ENCODE data around the gene LSAMP. TPM values are rescaled to one million over a fixed set of nuclear protein-coding genes. Genes with fewer than 3 reads are reported as not detected.

The LSAMP gene
- total RNA-seq, 1 experiment from 2014 or later = 0.90 TPM

GRCh38 chr3:115986555-115987207 is 458.6 kb downstream of the LSAMP start:
- Mint-ChIP-seq H3K27ac (no peak overlapping the region), H3K9me3 (no peaks in the 10 kb centered on the region), H3K4me3 (no peak overlapping the region), H3K4me1 (peaks cover 39 to 49% of the 10 kb centered on the region in 2 experiments), H3K36me3 (ENCODE audit: insufficient read depth in 1 of 3, low read depth in 3 of 3) (no peaks in the 10 kb centered on the region), H3K27me3 (ENCODE audit: low read depth) (peaks cover 4% of the 10 kb centered on the region; the same call in 1 of the 2 replicates)
- no peak overlapping the region for H3K27ac ChIP-seq (ENCODE audit: insufficient read length, low read depth, low read length)
- H3K4me1 ChIP-seq (ENCODE audit: insufficient read depth, low read length) = 0 out of 2 replicates have a peak, but pooled peaks cover 2% of the 10 kb centered on the region
- H3K56ac ChIP-seq (ENCODE audit: insufficient read length, low read depth, low read length) = no peak overlapping the region
- H3K4ac ChIP-seq (ENCODE audit: low read depth, low read length) = no peak overlapping the region
- H2AFZ ChIP-seq (ENCODE audit: low read length) = no peak overlapping the region
- H2AK5ac ChIP-seq (ENCODE audit: insufficient read length, low read length) = no peak overlapping the region
- no peaks in the 10 kb centered on the region for H3K27me3 ChIP-seq (ENCODE audit: insufficient read depth, low read length)
- no peak overlapping the region for H3T11ph ChIP-seq (ENCODE audit: low read length)
- H2BK120ac ChIP-seq (ENCODE audit: low read depth, low read length, poor library complexity, severe bottlenecking) = no peak overlapping the region
- H3K4me2 ChIP-seq (ENCODE audit: insufficient read depth, insufficient read length, low read length) = no peak overlapping the region
- peak; percentile 72 for TF ChIP-seq CTCF (conservative IDR thresholded peaks at IDR 0.05)
- no peak overlapping the region for H4K5ac ChIP-seq (ENCODE audit: insufficient read length, low read depth, low read length)
- no peak overlapping the region for H3K14ac ChIP-seq (ENCODE audit: insufficient read depth, low read length)
- H4K20me1 ChIP-seq (ENCODE audit: control insufficient read depth, insufficient read depth, insufficient read length) = no peaks in the 10 kb centered on the region
- H2BK12ac ChIP-seq (ENCODE audit: insufficient read length, low read depth, low read length) = no peak overlapping the region
- H3K23me2 ChIP-seq (ENCODE audit: insufficient read length, low read depth, low read length, poor library complexity, severe bottlenecking) = no peaks in the 10 kb centered on the region
- H3K9ac ChIP-seq (ENCODE audit: extremely low read depth, insufficient read length, low read length) = no peak overlapping the region
- peak; percentile 58 for DNase-seq
- H3K9me3 ChIP-seq (ENCODE audit: control insufficient read depth, low read depth, low read length) = no peaks in the 10 kb centered on the region
- no peak overlapping the region for H4K8ac ChIP-seq (replicated peaks; ENCODE audit: insufficient read length, low read depth, low read length)
- H3K79me1 ChIP-seq (ENCODE audit: insufficient read depth, low read depth, low read length, poor library complexity, severe bottlenecking) = no peaks in the 10 kb centered on the region
- WGBS (ENCODE audit: extremely low coverage, insufficient read length, low lambda C conversion rate) = no CpG with 5 or more reads among the region's 2 CpGs
- no peak overlapping the region for H4K91ac ChIP-seq (ENCODE audit: insufficient read length, low read depth, low read length)
- no peak overlapping the region for H2BK5ac ChIP-seq (ENCODE audit: insufficient read length, low read length)
- no peak overlapping the region for H3K18ac ChIP-seq (ENCODE audit: insufficient read length, low read depth, low read length)
- no peak overlapping the region for H2BK15ac ChIP-seq (ENCODE audit: low read depth, low read length)
- H3K79me2 ChIP-seq (ENCODE audit: insufficient read depth, low read length) = no peaks in the 10 kb centered on the region
- no peak overlapping the region for H3K23ac ChIP-seq (ENCODE audit: insufficient read length, low read depth, low read length)
- no peak overlapping the region for H2BK20ac ChIP-seq (ENCODE audit: low read depth, low read length, poor library complexity, severe bottlenecking)
